GM12878 (cell line): ENCODE data around the gene CADPS. TPM values are rescaled to one million over a fixed set of nuclear protein-coding genes. Genes with fewer than 3 reads are reported as not detected.

ENCODE experiments used
- ATAC-seq: fragments of 200-7000 bp; cut with Tn5 transposase; 3 replicates; pipeline ENCODE4 v1.9.1; 2020; ENCODE audit warnings: mild to moderate bottlenecking, moderate library complexity
- BruUV-seq: library from RNA; stranded (reverse); fragments of 400-500 nt; replicated peaks from 2 replicates; lab custom pipeline; 2021; lab: Mats Ljungman, UMichigan
- CTCF ChIA-PET: fragments of 300-600 bp; sonication (Branson Sonifier 250); formaldehyde crosslinking; extraction: SDS; loops from one replicate; lab custom pipeline; 2021; ENCODE audit warnings: inconsistent platforms; lab: Yijun Ruan, JAX
- POLR2A ChIA-PET: fragments of 350-600 bp; formaldehyde crosslinking; extraction: SDS; loops from one replicate; lab custom pipeline; 2021; ENCODE audit warnings: inconsistent platforms; lab: Charles Lee
- RAD21 ChIA-PET: fragments of 300-600 bp; sonication (Branson Sonifier 250); formaldehyde crosslinking; loops from one replicate; lab custom pipeline; 2023; ENCODE audit warnings: antibody characterized with exemption; ENCODE audit not compliant: unreplicated experiment; lab: Charles Lee
- SMC1A ChIA-PET: fragments of 300-600 bp; sonication (Branson Sonifier 250); formaldehyde crosslinking; loops from one replicate; lab custom pipeline; 2023; ENCODE audit not compliant: unreplicated experiment, uncharacterized antibody; lab: Charles Lee
- DNase-seq: peaks from one replicate; pipeline ENCODE4 v3.0.0-alpha.2; 2011; ENCODE audit warnings: low read depth, low spot score
- FAIRE-seq: peaks from 3 replicates; lab custom pipeline; 2011; peaks lifted over from hg19 to GRCh38; lab: Jason Lieb, UNC
- H2AFZ ChIP-seq: 2 replicates; pipeline ENCODE4 v1.6.0; 2011; ENCODE audit warnings: low read depth, low read length, control low read depth; ENCODE audit not compliant: control insufficient read depth
- H3K27ac ChIP-seq: 2 replicates; pipeline ENCODE4 v1.5.1; 2011; ENCODE audit warnings: control low read depth; ENCODE audit not compliant: control insufficient read depth, insufficient read depth
- H3K27me3 ChIP-seq, 2 experiments: replicated peaks in 1 of 2; 2 replicates each; pipeline versions ENCODE4 v1.6.0 to v1.6.1; 2011; ENCODE audit warnings: low read length in 1 of 2; ENCODE audit not compliant: control insufficient read depth in 2 of 2, insufficient read depth in 2 of 2
- H3K36me3 ChIP-seq, 2 experiments: 2 replicates each; pipeline ENCODE4 v1.5.1; 2011; ENCODE audit warnings: low read length in 1 of 2; ENCODE audit not compliant: control insufficient read depth in 2 of 2, insufficient read depth in 2 of 2
- H3K4me1 ChIP-seq: 2 replicates; pipeline ENCODE4 v1.6.1; 2011; ENCODE audit warnings: mild to moderate bottlenecking, low read length, moderate library complexity, mixed read lengths; ENCODE audit not compliant: control insufficient read depth, insufficient read depth
- H3K4me2 ChIP-seq: 2 replicates; pipeline ENCODE4 v1.6.0; 2011; ENCODE audit warnings: control low read depth; ENCODE audit not compliant: control insufficient read depth, insufficient read depth
- H3K4me3 ChIP-seq: fragments of 200-600 bp; sonication (generic); 2 replicates; pipeline ENCODE4 v1.5.1; 2016
- H3K79me2 ChIP-seq: 2 replicates; pipeline ENCODE4 v1.6.0; 2011; ENCODE audit warnings: low read length; ENCODE audit not compliant: control insufficient read depth, insufficient read depth
- H3K9ac ChIP-seq: 2 replicates; pipeline ENCODE4 v1.8.0; 2011; ENCODE audit warnings: low read length, control low read depth, mixed read lengths; ENCODE audit not compliant: control insufficient read depth, insufficient read depth
- H3K9me3 ChIP-seq: replicated peaks from 3 replicates; pipeline ENCODE4 v1.5.1; 2011; ENCODE audit warnings: mild to moderate bottlenecking, low read length; ENCODE audit not compliant: control insufficient read depth, insufficient read depth
- H4K20me1 ChIP-seq: 2 replicates; pipeline ENCODE4 v1.6.0; 2011; ENCODE audit not compliant: control insufficient read depth, insufficient read depth
- BCLAF1 ChIP-seq: fragments of 450-650 bp; IDR thresholded peaks from 2 replicates; pipeline ENCODE4 v1.6.1; 2017; ENCODE audit warnings: antibody characterized with exemption, mild to moderate bottlenecking, moderate library complexity
- CUX1 ChIP-seq: IDR thresholded peaks from 2 replicates; pipeline ENCODE4 v1.6.1; 2012; ENCODE audit warnings: improper control_type of control experiment, low read depth, low read length; ENCODE audit not compliant: insufficient replicate concordance
- JUNB ChIP-seq: IDR thresholded peaks from 2 replicates; pipeline ENCODE4 v1.6.1; 2016; ENCODE audit warnings: antibody characterized with exemption, mild to moderate bottlenecking
- POLR2A ChIP-seq: IDR thresholded peaks from 2 replicates; pipeline ENCODE4 v1.6.1; 2011; ENCODE audit warnings: low read depth, mild to moderate bottlenecking, low read length
- REST ChIP-seq: IDR thresholded peaks from 2 replicates; pipeline ENCODE4 v1.6.1; 2012; ENCODE audit warnings: mild to moderate bottlenecking, low read depth, low read length
- RFX5 ChIP-seq: IDR thresholded peaks from 2 replicates; pipeline ENCODE4 v1.6.1; 2011; ENCODE audit warnings: low read depth, low read length, improper control_type of control experiment
- USF1 ChIP-seq: IDR thresholded peaks from 2 replicates; pipeline ENCODE4 v1.6.1; 2011; ENCODE audit warnings: borderline replicate concordance, low read depth, mild to moderate bottlenecking, moderate library complexity, mixed read lengths, low read length; ENCODE audit not compliant: insufficient read depth; ENCODE audit errors: extremely low read length
- YBX1 ChIP-seq: fragments of 450-650 bp; IDR thresholded peaks from 2 replicates; pipeline ENCODE4 v1.6.1; 2016; ENCODE audit warnings: antibody characterized with exemption
- ZNF207 ChIP-seq: fragments of 450-650 bp; IDR thresholded peaks from 2 replicates; pipeline ENCODE4 v1.6.1; 2014; ENCODE audit warnings: antibody characterized with exemption, mild to moderate bottlenecking, borderline replicate concordance
- ZNF217 ChIP-seq: fragments of 450-650 bp; IDR thresholded peaks from 2 replicates; pipeline ENCODE4 v1.6.1; 2017; ENCODE audit warnings: antibody characterized with exemption, mild to moderate bottlenecking
- WGBS: methylation state at CpG from one replicate; pipeline ENCODE4 v1.1.6; 2016; ENCODE audit warnings: low lambda C conversion rate; ENCODE audit not compliant: insufficient replicate concordance, insufficient coverage; ENCODE audit errors: missing lambda C conversion rate; 5-methylcytosine and 5-hydroxymethylcytosine counted together
- in situ Hi-C: fragments of 300-500 bp; cut with MboI; formaldehyde crosslinking; loops from 9 replicates; pipeline ENCODE4 v1.14.3; 2018; ENCODE audit warnings: mixed read lengths
- intact Hi-C: fragments of 100-400 bp; cut with micrococcal nuclease; formaldehyde crosslinking; loops from one replicate; pipeline ENCODE4 v1.14.2; 2022; ENCODE audit not compliant: unreplicated experiment
- polyA plus RNA-seq, 11 experiments: library from polyadenylated mRNA; depleted of rRNA in 4 of 11; unstranded in 6 of 11; stranded (reverse) in 5 of 11; fragments of >200 nt; fragmentation: Nextera tagmentation in 4 of 11; fragmentation: Illumina TruSeq in 1 of 11; extraction: Ambion mirVana in 4 of 11; extraction: Trizol in 1 of 11; gene quantifications; 1 replicate in 1 of 11; 2 replicates in 10 of 11; pipeline versions ENCODE4 v1.2.1 to v1.2.3, GENCODE V29; 2011 to 2016; ENCODE audit warnings: inconsistent platforms in 2 of 11, missing spikeins in 2 of 11, low read depth in 1 of 11
- total RNA-seq, 4 experiments: library from RNA; depleted of rRNA in 3 of 4; stranded (reverse); fragments of >200 nt in 3 of 4; fragmentation: Illumina TruSeq in 1 of 4; extraction: Trizol in 1 of 4; gene quantifications; 2 replicates each; pipeline versions ENCODE4 v1.2.1 to v1.2.3, GENCODE V29; 2013 to 2021

CADPS gene
- total and polyA plus RNA-seq, 10 of the 15 experiments (the other 5 are each of a cell fraction or from before 2014, with no cell fraction given): 0.20 TPM; not detected in 9

GRCh38 chr3:62587169-62587568, 288.0 kb downstream of the CADPS start:
- WGBS: 51% methylated on average over 5 of the region's 5 CpGs
- Histone ChIP-seq H3K36me3 (no peaks in the 10 kb centered on the region), H4K20me1 (no peaks in the 10 kb centered on the region), H3K4me3 (no peak overlapping the region), H3K27ac (no peak overlapping the region), H3K4me1 (no peaks in the 10 kb centered on the region), H3K27me3 (no peaks in the 10 kb centered on the region), H3K79me2 (no peaks in the 10 kb centered on the region), H3K9me3 (no peaks in the 10 kb centered on the region), H3K4me2 (no peak overlapping the region), H3K9ac (no peak overlapping the region), H2AFZ (no peak overlapping the region)
- intact Hi-C loops: no loop called here
- no peak for DNase-seq
- in situ Hi-C loops: no loop called here
- CTCF ChIA-PET: interaction anchor here (0.6 kb wide), 1 partner anchor 1527 kb away, joined by 3 read pairs; no protein-coding TSS in a partner anchor
- no peak for TF ChIP-seq USF1
- no peak for TF ChIP-seq CUX1
- TF ChIP-seq REST: no peak
- TF ChIP-seq ZNF217: no peak
- TF ChIP-seq RFX5: no peak
- TF ChIP-seq POLR2A: no peak
- no peak for TF ChIP-seq BCLAF1
- no peak for TF ChIP-seq ZNF207
- no peak for TF ChIP-seq YBX1
- TF ChIP-seq JUNB: no peak
- RAD21 ChIA-PET: no interaction called here
- POLR2A ChIA-PET: no interaction called here
- SMC1A ChIA-PET: no interaction called here
- ATAC-seq: no peak
- no TSS peak for BruUV-seq
- no peak for FAIRE-seq
